Dedifferentiated amniotic fluid mesenchymal stem cell (primary cell): ENCODE measurements around the gene ASGR2.
"Not testable (repeated sequence)": the region's sequence is repeated elsewhere in the genome, so short reads cannot be mapped to it uniquely, and the experiment has no call there.

Experiments used
- DNase-seq: peaks from one replicate; pipeline ENCODE4 v3.0.0-alpha.2; 2016; ENCODE audit errors: extremely low spot score

The ASGR2 gene

GRCh38 chr17:7124923-7125322, 10.3 kb upstream of the ASGR2 start:
- no peak for DNase-seq

- DNase-seq, result no peak
These were observed 9.2 kb upstream of the ASGR2 start for GRCh38 chr17:7123844-7124243.

DNA sequence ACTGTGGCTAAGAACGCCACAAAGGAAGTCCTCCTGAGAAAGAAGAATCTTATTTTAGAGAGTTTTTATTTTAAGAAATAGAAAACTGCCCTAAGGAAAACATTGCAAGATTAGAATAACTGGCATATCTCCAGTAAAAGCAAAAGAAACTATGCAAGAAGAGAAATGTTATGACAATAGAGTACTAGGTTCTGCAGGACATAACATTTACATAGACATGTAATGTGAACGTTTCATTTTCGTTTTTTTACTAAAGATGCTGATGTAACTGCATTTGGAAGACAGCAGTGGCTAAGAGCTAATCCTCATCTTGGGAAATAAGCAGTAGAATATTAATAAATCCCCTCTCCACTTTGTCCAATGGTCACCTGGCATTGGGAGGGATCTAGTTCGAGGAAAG, 7.8 kb upstream of the ASGR2 start:
- DNase-seq, result peak; percentile 17

DNA sequence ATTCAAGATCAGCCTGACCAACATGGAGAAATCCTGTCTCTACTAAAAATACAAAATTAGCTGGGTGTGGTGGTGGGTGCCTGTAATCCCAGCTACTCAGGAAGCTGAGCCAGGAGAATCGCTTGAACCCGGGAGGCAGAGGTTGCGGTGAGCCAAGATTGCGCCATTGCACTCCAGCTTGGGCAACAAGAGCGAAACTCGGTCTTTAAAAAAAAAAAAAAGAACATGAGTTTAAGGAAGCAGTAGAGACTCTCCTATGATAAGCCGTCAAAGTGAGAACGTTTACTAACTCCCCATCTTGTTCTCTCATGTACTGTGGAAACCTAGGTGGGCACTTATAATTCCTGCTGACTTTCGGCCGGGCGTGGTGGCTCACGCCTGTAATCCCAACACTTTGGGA, 6.0 kb upstream of the ASGR2 start:
- DNase-seq, result not testable (repeated sequence)

- DNase-seq, result no peak
These were observed 5.5 kb upstream of the ASGR2 start for GRCh38 chr17:7120123-7120522.

GRCh38 chr17:7119314-7119713, 4.7 kb upstream of the ASGR2 start:
- DNase-seq, result no peak

- DNase-seq, result no peak
These were observed 423 bp upstream of the ASGR2 start for GRCh38 chr17:7114875-7115614.

DNA sequence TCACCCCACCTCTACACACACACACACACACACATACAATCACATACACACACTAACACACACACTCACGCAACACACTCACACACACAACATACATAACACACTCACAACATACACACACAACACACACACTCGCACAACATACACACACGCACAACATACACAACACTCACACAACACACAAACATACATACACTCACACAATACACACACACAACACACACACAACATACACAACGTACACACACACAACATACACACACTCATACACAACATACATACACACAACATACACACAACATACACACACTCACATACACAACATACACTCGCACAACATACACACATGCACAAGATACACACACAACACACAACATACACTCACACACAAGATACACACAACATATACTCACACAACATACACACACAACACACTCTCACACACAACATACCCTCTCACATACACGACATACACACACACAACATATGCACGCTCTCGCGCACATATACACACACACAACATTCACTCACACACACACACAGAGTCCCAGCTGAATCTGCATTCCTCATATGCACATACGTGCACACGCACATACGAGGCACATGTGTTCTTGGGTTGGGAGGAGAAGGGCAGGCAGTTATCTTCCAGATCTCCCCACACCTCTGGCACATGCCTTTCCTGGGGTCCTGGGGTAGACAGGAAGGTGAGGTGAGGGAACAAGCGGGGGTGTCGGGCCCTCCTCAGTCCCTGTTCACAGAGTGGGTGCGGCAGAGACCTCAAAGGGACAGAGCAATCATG, 1.1 kb downstream of the ASGR2 start:
- no peak for DNase-seq

DNA sequence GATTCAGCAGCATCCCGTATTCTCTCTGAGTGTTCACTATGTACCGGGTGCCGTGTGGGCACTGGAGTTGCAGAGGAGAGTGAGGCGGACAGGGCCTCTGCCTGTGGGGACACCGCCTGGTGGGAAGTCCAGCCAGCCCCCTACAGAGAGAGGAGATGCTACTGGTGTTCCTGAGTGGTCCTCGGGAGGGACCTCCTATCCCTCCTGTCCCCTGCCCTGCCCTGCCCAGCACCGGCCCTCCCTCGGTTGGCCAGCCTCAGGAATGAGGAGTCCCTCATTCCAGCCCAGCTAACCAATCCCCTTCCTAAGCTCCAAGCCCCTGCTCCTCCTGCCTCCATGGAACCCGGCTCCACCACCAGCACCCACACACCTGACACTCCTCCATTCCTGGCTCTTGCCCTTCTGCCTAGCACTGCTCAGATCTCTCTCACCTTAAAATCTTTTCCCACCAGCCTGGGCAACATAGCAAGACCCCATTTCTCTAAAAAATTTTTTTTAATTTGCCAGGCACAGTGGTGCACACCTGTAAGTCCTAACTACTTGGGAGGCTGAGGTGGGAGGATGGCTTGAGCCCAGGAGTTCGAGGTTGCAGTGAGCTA, 2.0 kb downstream of the ASGR2 start:
- DNase-seq, result no peak

DNA sequence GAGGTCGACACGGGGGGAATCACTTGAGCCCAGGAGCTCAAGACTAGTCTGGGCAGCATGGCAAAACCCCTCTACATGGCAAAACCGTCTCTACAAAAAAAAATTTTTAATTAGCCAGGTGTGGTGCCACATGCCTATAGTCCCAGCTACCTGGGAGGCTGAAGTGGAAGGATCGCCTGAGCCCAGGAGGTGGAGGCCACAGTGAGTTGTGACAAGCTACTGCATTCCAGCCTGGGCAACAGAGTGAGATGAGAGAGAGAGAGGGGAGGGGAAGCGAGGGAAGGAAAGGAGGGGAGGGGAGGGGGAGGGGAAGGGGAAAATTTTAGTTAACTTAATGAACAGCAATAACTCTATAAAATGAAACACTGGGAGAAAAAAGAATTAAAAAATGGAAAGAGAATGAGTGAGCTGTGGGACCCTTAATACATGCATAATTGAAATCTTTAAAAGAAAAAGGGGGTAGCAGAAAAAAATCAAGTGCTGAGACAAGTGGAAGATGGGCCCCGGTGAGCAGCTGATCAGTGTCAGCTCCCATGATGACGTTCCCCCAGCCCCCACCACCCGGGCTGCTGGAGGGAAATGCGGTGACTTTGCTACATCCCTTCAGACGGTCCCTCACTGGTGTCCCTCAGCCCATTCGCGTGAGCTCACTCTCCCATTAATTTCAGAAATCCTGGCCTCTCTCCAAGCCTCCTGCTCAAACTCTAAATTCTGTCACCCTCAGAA, 2.7 kb downstream of the ASGR2 start:
- DNase-seq, result no peak

DNA sequence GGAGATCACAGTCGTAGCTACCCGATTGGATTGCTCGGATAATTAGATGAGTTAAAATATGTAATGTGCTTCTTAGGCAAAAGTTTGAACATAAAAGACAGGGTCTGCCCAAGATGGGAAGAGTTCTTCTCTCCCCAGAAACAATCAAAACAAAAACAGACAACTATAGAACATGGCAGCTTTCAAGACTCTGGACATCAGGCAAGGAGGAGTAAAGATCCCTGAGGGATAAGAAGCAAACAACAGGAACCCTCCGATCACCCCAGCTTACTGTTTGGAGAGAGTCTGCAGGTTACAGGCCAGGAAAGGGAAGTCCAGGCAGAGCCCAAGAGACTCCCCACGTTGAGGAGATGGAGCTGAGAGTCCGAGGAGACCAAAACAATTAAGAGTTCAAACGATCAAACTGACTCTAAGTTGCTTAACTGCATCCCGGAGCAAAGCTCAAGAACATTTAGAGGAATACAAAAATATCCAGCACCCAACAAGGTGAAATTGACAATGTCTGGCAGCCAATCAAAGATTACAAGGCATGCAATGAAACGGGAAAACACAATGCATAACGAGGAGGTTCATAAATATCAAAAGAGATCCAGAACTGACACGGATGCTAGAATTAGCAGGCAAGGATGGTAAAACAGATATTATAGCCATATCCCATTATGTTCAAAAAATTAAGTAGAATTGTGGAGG, 3.9 kb downstream of the ASGR2 start:
- DNase-seq, result no peak

DNA sequence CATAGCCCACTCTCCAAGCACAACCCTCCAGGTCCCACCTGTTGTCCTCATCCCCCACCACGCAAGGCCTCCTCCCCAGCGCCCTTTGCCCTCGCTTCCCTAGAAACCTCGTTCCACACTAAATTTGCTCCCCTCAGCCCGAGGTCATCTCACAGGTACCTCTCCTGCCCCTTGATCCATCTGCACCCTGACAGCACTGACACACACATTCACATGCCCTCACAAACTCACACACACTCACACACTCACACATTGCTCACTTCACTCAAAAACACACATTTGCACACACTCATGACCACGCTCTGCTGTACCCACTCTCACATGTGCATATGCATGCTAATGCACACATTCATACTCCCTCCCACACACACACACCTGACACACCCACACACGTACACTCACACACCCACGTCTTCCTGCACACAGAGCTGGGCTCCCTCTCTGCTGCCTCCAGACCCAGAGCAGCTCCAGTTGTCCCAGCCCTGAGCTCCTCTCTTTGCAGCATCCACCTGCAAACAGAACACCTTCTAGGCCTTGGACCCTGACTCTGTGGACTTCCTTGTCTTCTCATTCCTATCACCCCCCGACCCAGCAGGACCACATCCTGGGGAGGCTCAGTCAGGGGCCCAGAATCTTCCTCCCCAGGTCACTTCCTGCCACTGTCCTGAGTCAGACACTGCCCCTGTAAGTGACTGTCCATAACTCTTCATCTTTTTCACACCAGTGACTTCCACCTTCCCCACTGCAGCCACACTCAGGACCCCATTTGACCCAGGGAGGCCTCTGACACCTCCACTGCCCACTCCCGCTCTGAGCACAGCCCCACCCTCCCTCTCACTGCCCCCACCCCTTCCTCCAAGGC, 4.9 kb downstream of the ASGR2 start:
- no peak for DNase-seq

GRCh38 chr17:7108981-7109380, 5.6 kb downstream of the ASGR2 start:
- DNase-seq, result no peak

- no peak for DNase-seq
These were observed 6.1 kb downstream of the ASGR2 start for GRCh38 chr17:7108560-7108925.

DNA sequence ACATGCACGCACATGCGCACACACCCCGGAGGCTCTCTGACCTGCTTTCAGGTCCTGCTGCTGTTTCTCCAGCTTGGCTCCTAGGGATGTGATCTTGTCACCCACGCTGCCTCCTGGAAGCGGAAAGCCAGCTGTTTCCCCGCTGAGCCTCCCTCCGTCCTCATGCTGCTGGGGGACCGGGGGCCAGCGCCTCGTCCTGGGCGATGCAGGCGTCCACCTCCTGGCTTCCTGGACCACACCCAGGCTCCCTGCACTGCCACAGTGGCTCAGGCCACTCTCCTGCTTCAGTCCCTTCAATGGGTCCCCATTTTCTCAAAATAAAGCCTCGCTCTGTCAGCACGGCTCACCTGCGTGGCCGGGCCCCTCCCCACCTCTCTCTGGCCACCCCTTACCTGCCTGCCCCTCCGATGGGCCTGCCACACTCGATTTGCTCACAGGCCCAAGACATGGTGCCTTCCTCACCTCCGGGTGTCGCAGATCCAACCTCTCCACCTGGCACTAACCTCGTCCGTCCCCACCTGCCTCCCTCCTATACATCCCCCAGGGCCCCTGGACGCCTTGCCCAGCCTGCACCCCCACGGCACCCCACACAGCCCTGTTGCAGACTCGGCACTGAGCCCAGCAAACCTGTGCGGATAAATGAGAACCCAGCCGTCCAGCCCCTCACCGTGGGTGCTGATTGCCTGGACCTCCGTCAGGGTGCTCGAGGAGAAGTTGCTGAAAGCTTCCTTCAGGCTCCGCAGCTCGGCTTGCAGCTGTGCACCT, 6.6 kb downstream of the ASGR2 start:
- no peak for DNase-seq

- DNase-seq, result no peak
These were observed 7.4 kb downstream of the ASGR2 start for GRCh38 chr17:7107012-7107754.

- no peak for DNase-seq
These were observed 12.2 kb downstream of the ASGR2 start for GRCh38 chr17:7102421-7102820.

GRCh38 chr17:7101531-7101930, 13.1 kb downstream of the ASGR2 start:
- DNase-seq, result no peak
